Astrocyte (in vitro differentiated cells and primary cell): ENCODE measurements around the gene S100A3.
A peak's percentile ranks its signal among the peaks of the same experiment; 100 is the strongest.

ENCODE experiments used
- EZH2 ChIP-seq: IDR thresholded peaks from 2 replicates; pipeline ENCODE4 v1.6.1; 2012; ENCODE audit warnings: mild to moderate bottlenecking, low read length, inconsistent platforms; ENCODE audit not compliant: insufficient read depth
- TF ChIP-seq, protein P1 (sequence below): IDR thresholded peaks from 2 replicates; pipeline ENCODE4 v1.5.1; 2011; ENCODE audit warnings: low read depth, mild to moderate bottlenecking, inconsistent platforms, low read length, moderate library complexity; ENCODE audit not compliant: insufficient read depth

DNA sequence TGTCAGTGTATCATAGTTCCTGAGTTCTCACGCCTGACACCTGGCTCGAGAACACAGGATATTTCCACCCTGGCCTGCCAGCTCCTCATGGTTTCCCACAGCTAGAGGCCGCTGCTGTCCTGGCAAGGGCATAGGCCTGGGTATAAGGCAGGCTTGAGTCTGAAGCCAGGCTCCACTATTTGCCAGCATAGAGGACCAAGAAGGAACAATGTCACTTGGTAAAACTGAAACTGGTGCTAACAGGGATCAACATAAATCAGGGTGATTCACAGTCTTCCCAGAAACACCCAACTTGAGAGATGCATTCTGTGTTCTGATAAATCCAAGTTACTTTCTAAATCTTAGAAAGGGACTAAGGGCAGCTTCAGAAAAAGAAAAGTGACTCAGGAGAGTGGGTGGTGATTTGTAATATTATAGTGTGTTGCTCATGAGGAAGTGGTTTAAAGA is 23.5 kb upstream of the S100A3 start:
- TF ChIP-seq, protein P1, sequence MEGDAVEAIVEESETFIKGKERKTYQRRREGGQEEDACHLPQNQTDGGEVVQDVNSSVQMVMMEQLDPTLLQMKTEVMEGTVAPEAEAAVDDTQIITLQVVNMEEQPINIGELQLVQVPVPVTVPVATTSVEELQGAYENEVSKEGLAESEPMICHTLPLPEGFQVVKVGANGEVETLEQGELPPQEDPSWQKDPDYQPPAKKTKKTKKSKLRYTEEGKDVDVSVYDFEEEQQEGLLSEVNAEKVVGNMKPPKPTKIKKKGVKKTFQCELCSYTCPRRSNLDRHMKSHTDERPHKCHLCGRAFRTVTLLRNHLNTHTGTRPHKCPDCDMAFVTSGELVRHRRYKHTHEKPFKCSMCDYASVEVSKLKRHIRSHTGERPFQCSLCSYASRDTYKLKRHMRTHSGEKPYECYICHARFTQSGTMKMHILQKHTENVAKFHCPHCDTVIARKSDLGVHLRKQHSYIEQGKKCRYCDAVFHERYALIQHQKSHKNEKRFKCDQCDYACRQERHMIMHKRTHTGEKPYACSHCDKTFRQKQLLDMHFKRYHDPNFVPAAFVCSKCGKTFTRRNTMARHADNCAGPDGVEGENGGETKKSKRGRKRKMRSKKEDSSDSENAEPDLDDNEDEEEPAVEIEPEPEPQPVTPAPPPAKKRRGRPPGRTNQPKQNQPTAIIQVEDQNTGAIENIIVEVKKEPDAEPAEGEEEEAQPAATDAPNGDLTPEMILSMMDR = peak; percentile 80
- TF ChIP-seq EZH2 = no peak
